Activated T-helper 2 cell treated with anti-CD3 and anti-CD28 coated beads, Interferon-gamma antibody, Interleukin-2, Interleukin-4, amounts not matched to agents 10 μg/mL and 5 μg/mL and 100 μg/mL, durations not matched to agents 14 hours and 24 hours and 36 hours (primary cell): ENCODE data around the gene TMEM88. TPM values are rescaled to one million over a fixed set of nuclear protein-coding genes. Genes with fewer than 3 reads are reported as not detected.

Source experiments
- DNase-seq: peaks from one replicate; pipeline ENCODE4 v3.0.0; 2021; ENCODE audit warnings: low spot score
- H3K27ac Mint-ChIP-seq: one replicate; pipeline ENCODE4 v1.8.0; 2021; ENCODE audit warnings: mixed read lengths
- H3K27me3 Mint-ChIP-seq: one replicate; pipeline ENCODE4 v1.8.0; 2021; ENCODE audit warnings: low read depth, mixed read lengths
- H3K36me3 Mint-ChIP-seq: one replicate; pipeline ENCODE4 v1.8.0; 2021; ENCODE audit warnings: low read depth, mixed read lengths
- H3K4me1 Mint-ChIP-seq: one replicate; pipeline ENCODE4 v1.8.0; 2021; ENCODE audit warnings: low read depth, mixed read lengths
- H3K4me3 Mint-ChIP-seq: one replicate; pipeline ENCODE4 v1.8.0; 2021; ENCODE audit warnings: low read depth, mild to moderate bottlenecking, moderate library complexity, mixed read lengths
- H3K9me3 Mint-ChIP-seq: one replicate; pipeline ENCODE4 v1.8.0; 2021; ENCODE audit warnings: mixed read lengths
- intact Hi-C: fragments of 100-400 bp; cut with micrococcal nuclease; formaldehyde crosslinking; loops from one replicate; pipeline ENCODE4 v1.15.1; 2023
- total RNA-seq: library from RNA; stranded (reverse); gene quantifications from 2 replicates; pipeline ENCODE4 v1.2.3, GENCODE V29; 2022

The TMEM88 gene
- total RNA-seq, 1 donor from 2014 or later: 4.1 TPM

GRCh38 chr17:7881276-7882054 is 26.6 kb downstream of the TMEM88 start:
- no peaks in the 10 kb centered on the region for H3K9me3 Mint-ChIP-seq
- no peak overlapping the region for H3K4me3 Mint-ChIP-seq
- no peaks in the 10 kb centered on the region for H3K27me3 Mint-ChIP-seq
- no peak for DNase-seq
- H3K36me3 Mint-ChIP-seq: peaks cover 8% of the 10 kb centered on the region
- no peak overlapping the region for H3K27ac Mint-ChIP-seq
- H3K4me1 Mint-ChIP-seq: peaks cover 5% of the 10 kb centered on the region
- intact Hi-C loops: loop anchor here (10.0 kb wide), 1 partner anchor 243 kb away; the partner anchor contains the start of gene HES7

- no peak for DNase-seq
- Mint-ChIP-seq H3K4me1 (peaks cover 7% of the 10 kb centered on the region), H3K9me3 (no peaks in the 10 kb centered on the region), H3K36me3 (peaks cover 8% of the 10 kb centered on the region), H3K27ac (no peak overlapping the region), H3K4me3 (no peak overlapping the region), H3K27me3 (no peaks in the 10 kb centered on the region)
- intact Hi-C loops: loop anchor here (10.0 kb wide), 1 partner anchor 243 kb away; the partner anchor contains the start of gene HES7
Measured at GRCh38 chr17:7882068-7882467, 27.2 kb downstream of the TMEM88 start.

- no peaks in the 10 kb centered on the region for H3K27me3 Mint-ChIP-seq
- peaks cover 8% of the 10 kb centered on the region for H3K36me3 Mint-ChIP-seq
- no peaks in the 10 kb centered on the region for H3K9me3 Mint-ChIP-seq
- peaks cover 5% of the 10 kb centered on the region for H3K4me1 Mint-ChIP-seq
- intact Hi-C loops: loop anchor here (10.0 kb wide), 1 partner anchor 242 kb away; the partner anchor contains the start of gene HES7
- no peak for DNase-seq
- no peak overlapping the region for H3K27ac Mint-ChIP-seq
- no peak overlapping the region for H3K4me3 Mint-ChIP-seq
Measured at GRCh38 chr17:7882629-7883028, 27.8 kb downstream of the TMEM88 start.

GRCh38 chr17:7883781-7884386 is 29.0 kb downstream of the TMEM88 start:
- DNase-seq: peak; percentile 23
- Mint-ChIP-seq H3K4me3 (peak overlapping the region; percentile 70), H3K4me1 (peaks cover 5% of the 10 kb centered on the region), H3K27ac (peak overlapping the region; percentile 76), H3K36me3 (peaks cover 8% of the 10 kb centered on the region), H3K27me3 (no peaks in the 10 kb centered on the region), H3K9me3 (no peaks in the 10 kb centered on the region)
- intact Hi-C loops: loop anchor here (10.0 kb wide), 1 partner anchor 241 kb away; the partner anchor contains the start of gene HES7

- H3K36me3 Mint-ChIP-seq: peaks cover 15% of the 10 kb centered on the region
- no peaks in the 10 kb centered on the region for H3K27me3 Mint-ChIP-seq
- intact Hi-C loops: loop anchor here (10.0 kb wide), 1 partner anchor 240 kb away; the partner anchor contains the start of gene HES7
- H3K9me3 Mint-ChIP-seq: no peaks in the 10 kb centered on the region
- H3K27ac Mint-ChIP-seq: peak overlapping the region; percentile 79
- DNase-seq: peak; percentile 39
- H3K4me1 Mint-ChIP-seq: peaks cover 5% of the 10 kb centered on the region
- H3K4me3 Mint-ChIP-seq: peak overlapping the region; percentile 73
Measured at GRCh38 chr17:7884581-7885366, 29.9 kb downstream of the TMEM88 start.

- H3K27me3 Mint-ChIP-seq: no peaks in the 10 kb centered on the region
- H3K4me3 Mint-ChIP-seq: peak overlapping the region; percentile 59
- intact Hi-C loops: loop anchor here (2.0 to 10.0 kb wide), 3 partner anchors 29 to 239 kb away; partner anchors contain the start of genes HES7 and KDM6B
- H3K9me3 Mint-ChIP-seq: no peaks in the 10 kb centered on the region
- H3K4me1 Mint-ChIP-seq: peaks cover 8% of the 10 kb centered on the region
- H3K36me3 Mint-ChIP-seq: peaks cover 23% of the 10 kb centered on the region
- no peak overlapping the region for H3K27ac Mint-ChIP-seq
- peak; percentile 43 for DNase-seq
Measured at GRCh38 chr17:7885367-7886226, 30.7 kb downstream of the TMEM88 start.

- Mint-ChIP-seq H3K4me1 (peaks cover 8% of the 10 kb centered on the region), H3K36me3 (peaks cover 32% of the 10 kb centered on the region), H3K27ac (no peak overlapping the region), H3K4me3 (no peak overlapping the region), H3K9me3 (no peaks in the 10 kb centered on the region), H3K27me3 (no peaks in the 10 kb centered on the region)
- intact Hi-C loops: loop anchor here (1.0 to 10.0 kb wide), 6 partner anchors 28 to 238 kb away; partner anchors contain the start of genes CNTROB, HES7, KDM6B and NAA38
- peak; percentile 38 for DNase-seq
Measured at GRCh38 chr17:7886227-7887037, 31.6 kb downstream of the TMEM88 start.

- Mint-ChIP-seq H3K36me3 (peaks cover 38% of the 10 kb centered on the region), H3K4me1 (peaks cover 8% of the 10 kb centered on the region), H3K27me3 (no peaks in the 10 kb centered on the region), H3K4me3 (no peak overlapping the region), H3K9me3 (no peaks in the 10 kb centered on the region), H3K27ac (no peak overlapping the region)
- intact Hi-C loops: loop anchor here (1.0 to 10.0 kb wide), 6 partner anchors 28 to 238 kb away; partner anchors contain the start of genes CNTROB, HES7, KDM6B and NAA38
- DNase-seq: no peak
Measured at GRCh38 chr17:7887038-7887481, 32.2 kb downstream of the TMEM88 start.

- peaks cover 8% of the 10 kb centered on the region for H3K4me1 Mint-ChIP-seq
- H3K36me3 Mint-ChIP-seq: peaks cover 40% of the 10 kb centered on the region
- peak; percentile 87 for DNase-seq
- no peak overlapping the region for H3K27ac Mint-ChIP-seq
- intact Hi-C loops: loop anchor here (1.0 to 10.0 kb wide), 6 partner anchors 27 to 237 kb away; partner anchors contain the start of genes CNTROB, HES7, KDM6B and NAA38
- H3K9me3 Mint-ChIP-seq: no peaks in the 10 kb centered on the region
- no peak overlapping the region for H3K4me3 Mint-ChIP-seq
- H3K27me3 Mint-ChIP-seq: no peaks in the 10 kb centered on the region
Measured at GRCh38 chr17:7887482-7888183, 32.8 kb downstream of the TMEM88 start.

- Mint-ChIP-seq H3K4me3 (no peak within 1 kb of the TSS), H3K4me1 (peaks cover 8% of the 10 kb centered on the region), H3K27ac (peak within 1 kb of the TSS; percentile 49), H3K9me3 (no peaks in the 10 kb centered on the region), H3K27me3 (no peaks in the 10 kb centered on the region), H3K36me3 (peaks cover 44% of the 10 kb centered on the region)
- peak; percentile 32 for DNase-seq
- intact Hi-C loops: loop anchor here (10.0 kb wide), 1 partner anchor 236 kb away; the partner anchor contains the start of gene HES7
Measured at GRCh38 chr17:7888184-7888920, 33.5 kb downstream of the TMEM88 start, which contains the start of gene CHD3. CHD3 (plus strand) TSS chr17:7888789; CDS start chr17:7889001, 212 bp downstream.
